Activated naive CD8-positive, alpha-beta T cell treated with anti-CD3 and anti-CD28 coated beads, Interleukin-2, amount 50 U/mL, for 24 hours (primary cell): ENCODE measurements around the gene FRRS1.

Experiments
- ATAC-seq: fragments of 150-1000 bp; cut with Tn5 transposase; one replicate; pipeline ENCODE4 v1.10.0; 2021
- DNase-seq: peaks from one replicate; pipeline ENCODE4 v3.0.0; 2021
- H3K27ac Mint-ChIP-seq: one replicate; pipeline ENCODE4 v1.8.0; 2021; ENCODE audit warnings: mild to moderate bottlenecking, mixed read lengths
- H3K27me3 Mint-ChIP-seq: one replicate; pipeline ENCODE4 v1.8.0; 2021; ENCODE audit warnings: mixed read lengths
- H3K36me3 Mint-ChIP-seq: one replicate; pipeline ENCODE4 v1.8.0; 2021; ENCODE audit warnings: low read depth, mixed read lengths
- H3K4me1 Mint-ChIP-seq: one replicate; pipeline ENCODE4 v1.8.0; 2021; ENCODE audit warnings: mixed read lengths
- H3K4me3 Mint-ChIP-seq: one replicate; pipeline ENCODE4 v1.8.0; 2021; ENCODE audit warnings: mild to moderate bottlenecking, moderate library complexity, mixed read lengths
- H3K9me3 Mint-ChIP-seq: one replicate; pipeline ENCODE4 v1.8.0; 2021; ENCODE audit warnings: mixed read lengths

Gene FRRS1

GRCh38 chr1:99685516-99686180 lies 80.8 kb downstream of the FRRS1 start:
- Mint-ChIP-seq H3K27me3 (peaks cover 2% of the 10 kb centered on the region), H3K27ac (no peak overlapping the region), H3K4me3 (no peak overlapping the region), H3K36me3 (no peaks in the 10 kb centered on the region), H3K9me3 (no peaks in the 10 kb centered on the region), H3K4me1 (no peaks in the 10 kb centered on the region)
- DNase-seq, result peak; percentile 47
- peak; percentile 84 for ATAC-seq

GRCh38 chr1:99682291-99682751 lies 84.1 kb downstream of the FRRS1 start:
- H3K4me1 Mint-ChIP-seq, result no peaks in the 10 kb centered on the region
- no peak overlapping the region for H3K27ac Mint-ChIP-seq
- DNase-seq (no peak), ATAC-seq (no peak)
- no peaks in the 10 kb centered on the region for H3K36me3 Mint-ChIP-seq
- H3K4me3 Mint-ChIP-seq, result no peak overlapping the region
- peaks cover 2% of the 10 kb centered on the region for H3K27me3 Mint-ChIP-seq
- no peaks in the 10 kb centered on the region for H3K9me3 Mint-ChIP-seq

- H3K4me3 Mint-ChIP-seq, result no peak overlapping the region
Observed at GRCh38 chr1:99681583-99681982, 84.9 kb downstream of the FRRS1 start.

GRCh38 chr1:99680270-99680669 lies 86.2 kb downstream of the FRRS1 start:
- no peaks in the 10 kb centered on the region for H3K4me1 Mint-ChIP-seq
- no peak overlapping the region for H3K27ac Mint-ChIP-seq
- no peaks in the 10 kb centered on the region for H3K36me3 Mint-ChIP-seq
- H3K27me3 Mint-ChIP-seq, result peaks cover 2% of the 10 kb centered on the region
- H3K9me3 Mint-ChIP-seq, result no peaks in the 10 kb centered on the region
- no peak for DNase-seq
- no peak overlapping the region for H3K4me3 Mint-ChIP-seq
- ATAC-seq, result no peak

More at GRCh38 chr1:99681583-99681982, 84.9 kb downstream of the FRRS1 start:
- DNase-seq, result no peak
- Mint-ChIP-seq H3K9me3 (no peaks in the 10 kb centered on the region), H3K36me3 (no peaks in the 10 kb centered on the region), H3K27ac (no peak overlapping the region), H3K4me1 (no peaks in the 10 kb centered on the region), H3K27me3 (peaks cover 2% of the 10 kb centered on the region)
- ATAC-seq, result no peak

GRCh38 chr1:99677416-99677815 lies 89.0 kb downstream of the FRRS1 start:
- H3K4me3 Mint-ChIP-seq, result no peak overlapping the region
- no peaks in the 10 kb centered on the region for H3K4me1 Mint-ChIP-seq
- H3K27ac Mint-ChIP-seq, result no peak overlapping the region
- no peaks in the 10 kb centered on the region for H3K9me3 Mint-ChIP-seq
- no peak for DNase-seq
- ATAC-seq, result no peak
- peaks cover 1% of the 10 kb centered on the region for H3K27me3 Mint-ChIP-seq
- H3K36me3 Mint-ChIP-seq, result no peaks in the 10 kb centered on the region

GRCh38 chr1:99676876-99677275 lies 89.6 kb downstream of the FRRS1 start:
- H3K36me3 Mint-ChIP-seq, result no peaks in the 10 kb centered on the region
- ATAC-seq (no peak), DNase-seq (no peak)
- no peak overlapping the region for H3K27ac Mint-ChIP-seq
- no peak overlapping the region for H3K4me3 Mint-ChIP-seq
- no peaks in the 10 kb centered on the region for H3K9me3 Mint-ChIP-seq
- H3K27me3 Mint-ChIP-seq, result peaks cover 5% of the 10 kb centered on the region
- no peaks in the 10 kb centered on the region for H3K4me1 Mint-ChIP-seq

GRCh38 chr1:99675994-99676393 lies 90.4 kb downstream of the FRRS1 start:
- Mint-ChIP-seq H3K36me3 (no peaks in the 10 kb centered on the region), H3K4me1 (no peaks in the 10 kb centered on the region), H3K27ac (no peak overlapping the region), H3K27me3 (peaks cover 5% of the 10 kb centered on the region), H3K4me3 (no peak overlapping the region), H3K9me3 (no peaks in the 10 kb centered on the region)
- ATAC-seq (no peak), DNase-seq (no peak)

GRCh38 chr1:99675292-99675691 lies 91.1 kb downstream of the FRRS1 start:
- no peak overlapping the region for H3K27ac Mint-ChIP-seq
- H3K4me1 Mint-ChIP-seq, result no peaks in the 10 kb centered on the region
- DNase-seq (no peak), ATAC-seq (no peak)
- no peaks in the 10 kb centered on the region for H3K36me3 Mint-ChIP-seq
- peaks cover 5% of the 10 kb centered on the region for H3K27me3 Mint-ChIP-seq
- no peak overlapping the region for H3K4me3 Mint-ChIP-seq
- no peaks in the 10 kb centered on the region for H3K9me3 Mint-ChIP-seq

GRCh38 chr1:99674115-99675064 lies 92.0 kb downstream of the FRRS1 start:
- no peak overlapping the region for H3K4me3 Mint-ChIP-seq
- H3K36me3 Mint-ChIP-seq, result no peaks in the 10 kb centered on the region
- H3K27ac Mint-ChIP-seq, result no peak overlapping the region
- H3K27me3 Mint-ChIP-seq, result peaks cover 5% of the 10 kb centered on the region
- no peaks in the 10 kb centered on the region for H3K9me3 Mint-ChIP-seq
- no peak for DNase-seq
- H3K4me1 Mint-ChIP-seq, result no peaks in the 10 kb centered on the region
- no peak for ATAC-seq

GRCh38 chr1:99673315-99673714 lies 93.1 kb downstream of the FRRS1 start:
- H3K27me3 Mint-ChIP-seq, result peaks cover 5% of the 10 kb centered on the region
- H3K27ac Mint-ChIP-seq, result no peak overlapping the region
- H3K4me1 Mint-ChIP-seq, result no peaks in the 10 kb centered on the region
- no peaks in the 10 kb centered on the region for H3K9me3 Mint-ChIP-seq
- DNase-seq (no peak), ATAC-seq (no peak)
- no peaks in the 10 kb centered on the region for H3K36me3 Mint-ChIP-seq
- no peak overlapping the region for H3K4me3 Mint-ChIP-seq

GRCh38 chr1:99672530-99673213 lies 93.8 kb downstream of the FRRS1 start:
- H3K4me1 Mint-ChIP-seq, result no peaks in the 10 kb centered on the region
- H3K27ac Mint-ChIP-seq, result no peak overlapping the region
- H3K27me3 Mint-ChIP-seq, result peaks cover 5% of the 10 kb centered on the region
- DNase-seq (no peak), ATAC-seq (no peak)
- no peak overlapping the region for H3K4me3 Mint-ChIP-seq
- H3K36me3 Mint-ChIP-seq, result no peaks in the 10 kb centered on the region
- H3K9me3 Mint-ChIP-seq, result no peaks in the 10 kb centered on the region

- DNase-seq (no peak), ATAC-seq (no peak)
- no peaks in the 10 kb centered on the region for H3K9me3 Mint-ChIP-seq
- no peak overlapping the region for H3K27ac Mint-ChIP-seq
- H3K4me3 Mint-ChIP-seq, result no peak overlapping the region
- peaks cover 5% of the 10 kb centered on the region for H3K27me3 Mint-ChIP-seq
- no peaks in the 10 kb centered on the region for H3K4me1 Mint-ChIP-seq
- no peaks in the 10 kb centered on the region for H3K36me3 Mint-ChIP-seq
Observed at GRCh38 chr1:99672038-99672437, 94.4 kb downstream of the FRRS1 start.

GRCh38 chr1:99670583-99670982 lies 95.9 kb downstream of the FRRS1 start:
- no peak overlapping the region for H3K27ac Mint-ChIP-seq
- no peak for DNase-seq
- H3K27me3 Mint-ChIP-seq, result peaks cover 5% of the 10 kb centered on the region
- no peak overlapping the region for H3K4me3 Mint-ChIP-seq
- no peak for ATAC-seq
- no peaks in the 10 kb centered on the region for H3K36me3 Mint-ChIP-seq
- no peaks in the 10 kb centered on the region for H3K4me1 Mint-ChIP-seq
- H3K9me3 Mint-ChIP-seq, result no peaks in the 10 kb centered on the region

GRCh38 chr1:99669821-99670220 lies 96.6 kb downstream of the FRRS1 start:
- Mint-ChIP-seq H3K27me3 (peaks cover 5% of the 10 kb centered on the region), H3K4me1 (no peaks in the 10 kb centered on the region), H3K4me3 (no peak overlapping the region), H3K9me3 (no peaks in the 10 kb centered on the region), H3K36me3 (no peaks in the 10 kb centered on the region), H3K27ac (no peak overlapping the region)
- ATAC-seq (no peak), DNase-seq (no peak)
